Skeletal muscle satellite cell (primary cell): ENCODE data around the gene MARK4.

Source experiments
- H3K27me3 ChIP-seq: 2 replicates; pipeline ENCODE4 v1.7.0; 2013; ENCODE audit warnings: low read length; ENCODE audit not compliant: control insufficient read depth, insufficient read depth
- H3K36me3 ChIP-seq: 2 replicates; pipeline ENCODE4 v1.7.0; 2013; ENCODE audit warnings: mild to moderate bottlenecking, control low read depth, low read length; ENCODE audit not compliant: insufficient read depth
- H3K4me1 ChIP-seq: 2 replicates; pipeline ENCODE4 v1.7.0; 2013; ENCODE audit warnings: low read length; ENCODE audit not compliant: control insufficient read depth, insufficient read depth
- H3K4me2 ChIP-seq: 2 replicates; pipeline ENCODE4 v1.7.0; 2013; ENCODE audit warnings: mild to moderate bottlenecking, low read length
- H3K4me3 ChIP-seq: 2 replicates; pipeline ENCODE4 v1.7.0; 2013; ENCODE audit warnings: low read length
- H3K9ac ChIP-seq: 2 replicates; pipeline ENCODE4 v1.7.0; 2013; ENCODE audit warnings: mild to moderate bottlenecking, low read depth, low read length, moderate library complexity
- H3K9me3 ChIP-seq: replicated peaks from 2 replicates; pipeline ENCODE4 v1.7.0; 2013; ENCODE audit warnings: mild to moderate bottlenecking, control low read depth, low read length

Gene MARK4

GRCh38 chr19:45347570-45348366 is 96.7 kb downstream of the MARK4 start:
- H3K4me2 ChIP-seq, result no peak overlapping the region

GRCh38 chr19:45348367-45349125 is 97.5 kb downstream of the MARK4 start:
- no peaks in the 10 kb centered on the region for H3K27me3 ChIP-seq
- no peak overlapping the region for H3K4me2 ChIP-seq
- no peaks in the 10 kb centered on the region for H3K4me1 ChIP-seq
- no peak overlapping the region for H3K4me3 ChIP-seq
- no peaks in the 10 kb centered on the region for H3K9me3 ChIP-seq
- peaks cover 42% of the 10 kb centered on the region for H3K36me3 ChIP-seq
- no peak overlapping the region for H3K9ac ChIP-seq

More at GRCh38 chr19:45347570-45348366, 96.7 kb downstream of the MARK4 start:
- Histone ChIP-seq H3K36me3 (peaks cover 34% of the 10 kb centered on the region), H3K9ac (no peak overlapping the region), H3K27me3 (no peaks in the 10 kb centered on the region), H3K4me1 (no peaks in the 10 kb centered on the region), H3K9me3 (no peaks in the 10 kb centered on the region), H3K4me3 (no peak overlapping the region)

- Histone ChIP-seq H3K4me2 (no peak overlapping the region), H3K9ac (no peak overlapping the region), H3K36me3 (peaks cover 47% of the 10 kb centered on the region), H3K27me3 (no peaks in the 10 kb centered on the region), H3K9me3 (no peaks in the 10 kb centered on the region), H3K4me1 (no peaks in the 10 kb centered on the region), H3K4me3 (no peak overlapping the region)
Measured at GRCh38 chr19:45349126-45349415, 98.0 kb downstream of the MARK4 start.

- Histone ChIP-seq H3K9ac (no peak overlapping the region), H3K4me1 (no peaks in the 10 kb centered on the region), H3K4me3 (no peak overlapping the region), H3K27me3 (no peaks in the 10 kb centered on the region), H3K36me3 (peaks cover 51% of the 10 kb centered on the region), H3K4me2 (no peak overlapping the region), H3K9me3 (no peaks in the 10 kb centered on the region)
Measured at GRCh38 chr19:45349430-45349941, 98.4 kb downstream of the MARK4 start.

- Histone ChIP-seq H3K27me3 (no peaks in the 10 kb centered on the region), H3K36me3 (peaks cover 62% of the 10 kb centered on the region)
Measured at GRCh38 chr19:45350477-45351058, 99.5 kb downstream of the MARK4 start.

GRCh38 chr19:45351401-45351952 is 100.4 kb downstream of the MARK4 start:
- Histone ChIP-seq H3K4me1 (no peaks in the 10 kb centered on the region), H3K27me3 (no peaks in the 10 kb centered on the region), H3K4me2 (no peak overlapping the region), H3K9ac (no peak overlapping the region), H3K9me3 (no peaks in the 10 kb centered on the region), H3K4me3 (no peak overlapping the region), H3K36me3 (peaks cover 71% of the 10 kb centered on the region)

More at GRCh38 chr19:45350477-45351058, 99.5 kb downstream of the MARK4 start:
- Histone ChIP-seq H3K4me3 (no peak overlapping the region), H3K9ac (no peak overlapping the region), H3K9me3 (no peaks in the 10 kb centered on the region), H3K4me2 (no peak overlapping the region), H3K4me1 (no peaks in the 10 kb centered on the region)

- Histone ChIP-seq H3K9ac (no peak overlapping the region), H3K9me3 (no peaks in the 10 kb centered on the region), H3K4me3 (no peak overlapping the region), H3K4me1 (no peaks in the 10 kb centered on the region), H3K27me3 (no peaks in the 10 kb centered on the region), H3K4me2 (no peak overlapping the region), H3K36me3 (peaks cover 77% of the 10 kb centered on the region)
Measured at GRCh38 chr19:45352062-45352461, 101.0 kb downstream of the MARK4 start.

GRCh38 chr19:45352471-45352870 is 101.4 kb downstream of the MARK4 start:
- no peaks in the 10 kb centered on the region for H3K27me3 ChIP-seq
- peaks cover 81% of the 10 kb centered on the region for H3K36me3 ChIP-seq
- H3K4me1 ChIP-seq, result no peaks in the 10 kb centered on the region
- H3K9me3 ChIP-seq, result no peaks in the 10 kb centered on the region
- H3K4me3 ChIP-seq, result no peak overlapping the region
- no peak overlapping the region for H3K4me2 ChIP-seq
- H3K9ac ChIP-seq, result no peak overlapping the region

- H3K4me1 ChIP-seq, result no peaks in the 10 kb centered on the region
- no peaks in the 10 kb centered on the region for H3K27me3 ChIP-seq
- H3K36me3 ChIP-seq, result peaks cover 87% of the 10 kb centered on the region
- H3K9me3 ChIP-seq, result no peaks in the 10 kb centered on the region
- H3K4me3 ChIP-seq, result no peak overlapping the region
- no peak overlapping the region for H3K9ac ChIP-seq
- H3K4me2 ChIP-seq, result no peak overlapping the region
Measured at GRCh38 chr19:45352914-45353796, 102.1 kb downstream of the MARK4 start.

GRCh38 chr19:45354241-45354842 is 103.3 kb downstream of the MARK4 start:
- peaks cover 96% of the 10 kb centered on the region for H3K36me3 ChIP-seq
- H3K27me3 ChIP-seq, result no peaks in the 10 kb centered on the region
- H3K9ac ChIP-seq, result no peak overlapping the region
- no peaks in the 10 kb centered on the region for H3K9me3 ChIP-seq
- H3K4me1 ChIP-seq, result no peaks in the 10 kb centered on the region
- no peak overlapping the region for H3K4me3 ChIP-seq
- H3K4me2 ChIP-seq, result no peak overlapping the region
